PC-3 (cell line): ENCODE data around the gene MIOX.

Experiments
- CTCF ChIP-seq: fragments of 300-600 bp; sonication (generic); conservative IDR thresholded peaks from 2 replicates; pipeline ENCODE4 v1.5.1; 2017; ENCODE audit warnings: antibody characterized with exemption, low read depth, mild to moderate bottlenecking, low read length
- EZH2 ChIP-seq: fragments of 300-600 bp; sonication (generic); IDR thresholded peaks from one replicate; pipeline ENCODE4 v1.6.1; 2017; ENCODE audit warnings: antibody characterized with exemption, mild to moderate bottlenecking, low read length; ENCODE audit not compliant: unreplicated experiment

GRCh38 chr22:50504369-50505211 is 17.9 kb downstream of the MIOX start:
- no peak for TF ChIP-seq CTCF
- no peak for TF ChIP-seq EZH2
